Dendritic cell treated with granulocyte-macrophage colony-stimulating factor and Interleukin-4, amounts not matched to agents 40 ng/mL and 50 ng/mL, for 4 days (primary cell): ENCODE results near the gene FSD1.

Source experiments
- H3K27ac Mint-ChIP-seq: one replicate; pipeline ENCODE4 v1.8.0; 2022; ENCODE audit warnings: mild to moderate bottlenecking, mixed read lengths
- H3K27me3 Mint-ChIP-seq: one replicate; pipeline ENCODE4 v1.8.0; 2022; ENCODE audit warnings: mild to moderate bottlenecking, mixed read lengths
- H3K36me3 Mint-ChIP-seq: one replicate; pipeline ENCODE4 v1.8.0; 2022; ENCODE audit warnings: low read depth, mixed read lengths
- H3K4me1 Mint-ChIP-seq: one replicate; pipeline ENCODE4 v1.8.0; 2022; ENCODE audit warnings: low read depth, mixed read lengths
- H3K4me3 Mint-ChIP-seq: one replicate; pipeline ENCODE4 v1.8.0; 2022; ENCODE audit warnings: mild to moderate bottlenecking, moderate library complexity, mixed read lengths
- H3K9me3 Mint-ChIP-seq: one replicate; pipeline ENCODE4 v1.8.0; 2022; ENCODE audit warnings: mixed read lengths
- intact Hi-C: fragments of 100-400 bp; cut with micrococcal nuclease; formaldehyde crosslinking; loops from one replicate; pipeline ENCODE4 v1.15.0; 2022

Gene FSD1

DNA sequence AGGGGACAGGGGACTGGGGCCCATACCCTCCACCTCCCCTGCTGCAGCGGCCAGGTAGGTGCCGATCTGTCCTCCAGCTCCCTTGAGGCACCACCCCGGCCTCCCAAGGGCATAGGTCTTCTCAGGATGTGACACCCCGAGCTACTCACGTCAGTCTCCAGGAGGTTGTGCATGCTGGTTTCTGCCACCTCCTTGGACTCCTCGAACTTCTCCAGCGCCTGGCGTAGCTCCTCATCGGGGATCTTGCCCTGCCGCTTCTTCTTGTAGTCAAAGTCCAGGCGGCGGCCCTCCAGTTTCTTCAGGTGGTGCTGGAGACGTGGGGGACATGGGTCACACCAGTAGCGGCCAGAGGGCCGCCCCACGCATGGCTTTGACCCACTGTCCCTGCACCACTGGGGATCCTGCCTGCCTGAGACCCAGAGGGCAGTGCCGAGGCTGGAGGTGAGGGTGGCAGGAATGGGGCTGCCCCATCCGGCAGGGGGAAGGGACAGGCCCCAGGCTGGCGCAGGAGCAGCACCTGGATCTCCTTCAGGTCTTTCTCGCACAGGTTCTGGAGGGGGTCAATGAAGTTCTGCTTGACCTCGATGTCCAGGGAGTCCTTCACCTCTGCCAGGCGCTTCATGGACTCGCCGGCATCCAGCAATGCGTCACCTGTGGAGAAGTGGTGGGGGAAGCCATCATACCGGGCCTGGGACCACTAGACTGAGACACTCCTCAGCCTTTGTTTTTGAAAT is 59.3 kb downstream of the FSD1 start:
- no peaks in the 10 kb centered on the region for H3K27me3 Mint-ChIP-seq
- no peak overlapping the region for H3K4me3 Mint-ChIP-seq
- peaks cover 41% of the 10 kb centered on the region for H3K4me1 Mint-ChIP-seq
- H3K36me3 Mint-ChIP-seq, result peaks cover 95% of the 10 kb centered on the region
- no peaks in the 10 kb centered on the region for H3K9me3 Mint-ChIP-seq
- no peak overlapping the region for H3K27ac Mint-ChIP-seq
- intact Hi-C loops, result no loop called here

DNA sequence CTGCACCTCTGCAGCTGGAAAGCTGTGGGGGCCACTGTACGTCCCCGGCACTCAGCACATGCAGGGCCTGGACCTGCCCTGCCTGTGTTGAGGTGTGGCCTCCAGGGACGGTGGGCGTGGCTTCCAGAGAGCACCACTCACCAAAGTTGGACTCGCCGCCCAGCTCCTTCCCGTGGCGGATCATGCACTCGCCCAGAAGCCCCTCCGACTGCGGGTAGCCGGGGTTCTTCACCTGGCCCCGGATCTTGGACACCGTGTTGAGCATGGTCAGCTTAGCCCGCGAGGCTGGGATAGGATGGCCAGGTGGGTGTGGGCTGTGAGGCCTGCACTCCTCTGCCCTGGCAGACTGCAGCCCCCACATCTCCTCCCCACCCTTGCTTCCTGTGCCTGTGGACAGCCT is 60.9 kb downstream of the FSD1 start:
- intact Hi-C loops, result no loop called here
- Mint-ChIP-seq H3K27me3 (no peaks in the 10 kb centered on the region), H3K4me3 (no peak overlapping the region), H3K27ac (peak overlapping the region; percentile 91), H3K9me3 (no peaks in the 10 kb centered on the region), H3K36me3 (peaks cover 80% of the 10 kb centered on the region), H3K4me1 (peaks cover 55% of the 10 kb centered on the region)

DNA sequence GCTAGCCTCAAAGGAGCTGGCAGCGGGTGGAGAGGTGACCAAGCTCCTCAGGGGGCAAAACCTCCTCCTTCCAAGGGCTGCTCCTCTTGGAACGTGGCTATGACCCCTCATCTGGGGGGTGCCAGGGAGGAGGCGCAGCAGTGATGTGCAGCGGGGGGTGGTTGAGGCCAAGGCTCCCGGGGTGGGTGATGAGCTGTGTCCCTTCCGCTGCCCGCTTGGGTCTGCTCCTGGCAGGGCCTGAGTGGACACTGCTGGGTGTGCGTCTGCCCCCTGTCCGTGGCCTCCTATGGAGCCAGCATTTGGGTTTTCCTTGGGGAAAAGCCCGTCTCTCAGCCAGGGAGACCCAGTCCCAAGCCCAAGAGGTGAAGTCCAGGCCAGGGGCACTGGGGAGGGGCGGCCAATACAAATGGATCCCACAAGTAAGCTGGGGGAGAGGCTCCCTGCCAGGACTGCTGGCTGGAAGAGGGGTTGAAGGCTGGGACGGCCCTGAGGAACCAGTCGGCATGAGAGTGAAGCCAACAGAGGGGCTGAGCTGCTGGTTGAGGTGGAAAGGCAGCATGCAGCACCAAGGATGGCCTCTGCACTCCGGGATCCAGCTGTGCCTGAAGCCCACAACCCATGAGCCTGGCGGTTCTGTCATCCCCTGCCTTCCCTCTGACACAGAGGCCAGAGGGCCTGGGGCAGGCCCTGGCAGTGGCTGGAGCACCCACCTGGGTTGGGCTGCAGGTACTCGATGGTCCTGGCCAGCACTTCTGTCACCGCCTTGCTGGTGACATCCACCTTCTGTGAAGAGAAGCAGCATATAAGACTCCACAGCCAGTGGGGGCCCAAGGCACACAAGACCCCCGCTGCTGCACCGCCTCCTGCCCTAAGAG is 61.6 kb downstream of the FSD1 start:
- Mint-ChIP-seq H3K36me3 (peaks cover 80% of the 10 kb centered on the region), H3K27ac (peak overlapping the region; percentile 91), H3K4me1 (peaks cover 55% of the 10 kb centered on the region), H3K9me3 (no peaks in the 10 kb centered on the region), H3K4me3 (no peak overlapping the region), H3K27me3 (no peaks in the 10 kb centered on the region)
- intact Hi-C loops, result no loop called here

- peaks cover 62% of the 10 kb centered on the region for H3K4me1 Mint-ChIP-seq
- intact Hi-C loops, result no loop called here
- no peaks in the 10 kb centered on the region for H3K9me3 Mint-ChIP-seq
- H3K36me3 Mint-ChIP-seq, result peaks cover 80% of the 10 kb centered on the region
- H3K27ac Mint-ChIP-seq, result peak overlapping the region; percentile 91
- H3K4me3 Mint-ChIP-seq, result no peak overlapping the region
- H3K27me3 Mint-ChIP-seq, result no peaks in the 10 kb centered on the region
Observed at GRCh38 chr19:4366666-4367335, 62.4 kb downstream of the FSD1 start.

GRCh38 chr19:4367336-4367723 is 62.9 kb downstream of the FSD1 start:
- Mint-ChIP-seq H3K36me3 (peaks cover 80% of the 10 kb centered on the region), H3K4me1 (peaks cover 68% of the 10 kb centered on the region), H3K9me3 (no peaks in the 10 kb centered on the region), H3K27ac (peak overlapping the region; percentile 91), H3K27me3 (no peaks in the 10 kb centered on the region), H3K4me3 (no peak overlapping the region)
- intact Hi-C loops, result no loop called here

- peak overlapping the region; percentile 91 for H3K27ac Mint-ChIP-seq
- peaks cover 80% of the 10 kb centered on the region for H3K36me3 Mint-ChIP-seq
- H3K9me3 Mint-ChIP-seq, result no peaks in the 10 kb centered on the region
- intact Hi-C loops, result no loop called here
- H3K27me3 Mint-ChIP-seq, result no peaks in the 10 kb centered on the region
- H3K4me3 Mint-ChIP-seq, result peak overlapping the region; percentile 67
- H3K4me1 Mint-ChIP-seq, result peaks cover 72% of the 10 kb centered on the region
Observed at GRCh38 chr19:4367781-4368127, 63.4 kb downstream of the FSD1 start.

GRCh38 chr19:4368128-4368820 is 63.9 kb downstream of the FSD1 start:
- H3K4me1 Mint-ChIP-seq, result peaks cover 77% of the 10 kb centered on the region
- no peaks in the 10 kb centered on the region for H3K27me3 Mint-ChIP-seq
- peak overlapping the region; percentile 91 for H3K27ac Mint-ChIP-seq
- no peaks in the 10 kb centered on the region for H3K9me3 Mint-ChIP-seq
- peak overlapping the region; percentile 67 for H3K4me3 Mint-ChIP-seq
- intact Hi-C loops, result no loop called here
- peaks cover 79% of the 10 kb centered on the region for H3K36me3 Mint-ChIP-seq

DNA sequence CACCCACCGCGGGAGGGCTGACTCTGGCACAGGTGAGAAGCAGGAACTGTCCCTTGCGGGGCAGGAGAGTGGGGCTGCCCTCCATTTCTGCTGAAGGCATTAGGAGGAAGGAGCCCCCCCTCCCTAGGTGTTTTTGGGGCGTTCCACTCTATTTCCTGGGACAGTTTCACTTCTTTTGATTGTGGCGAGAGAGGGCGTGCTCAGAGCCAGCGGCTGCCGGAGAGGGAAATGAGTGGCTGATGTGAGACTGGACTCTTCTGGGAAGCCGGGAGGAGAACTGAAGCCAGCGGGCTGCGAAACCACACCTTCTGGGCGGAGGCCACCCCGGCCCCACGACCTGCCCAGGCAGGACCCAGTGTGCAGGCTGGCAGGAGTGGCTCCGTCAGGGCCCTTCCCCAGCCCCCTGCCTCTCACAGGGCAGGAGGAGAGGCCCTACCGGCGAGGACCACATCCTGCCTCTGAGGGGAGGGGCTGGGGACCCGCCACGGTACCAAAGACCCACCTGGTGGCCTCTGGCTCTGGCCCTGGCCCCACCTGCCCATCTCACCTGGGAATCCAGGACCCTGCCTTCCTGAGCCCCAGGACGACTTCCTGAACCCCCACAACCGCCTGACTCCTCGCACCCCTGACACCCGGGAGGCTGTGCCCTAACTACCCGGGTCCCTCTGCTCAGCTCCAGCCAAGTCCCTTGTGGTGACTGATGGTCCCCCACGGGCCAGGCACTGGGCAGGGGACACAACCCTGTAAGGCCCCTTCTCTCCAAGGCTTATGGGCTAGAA is 64.9 kb downstream of the FSD1 start:
- peak overlapping the region; percentile 91 for H3K27ac Mint-ChIP-seq
- H3K27me3 Mint-ChIP-seq, result no peaks in the 10 kb centered on the region
- H3K9me3 Mint-ChIP-seq, result no peaks in the 10 kb centered on the region
- peaks cover 87% of the 10 kb centered on the region for H3K4me1 Mint-ChIP-seq
- H3K36me3 Mint-ChIP-seq, result peaks cover 74% of the 10 kb centered on the region
- intact Hi-C loops, result loop anchor here (1.0 kb wide), 1 partner anchor 31 kb away; the partner anchor contains the start of gene SH3GL1
- peak overlapping the region; percentile 67 for H3K4me3 Mint-ChIP-seq

GRCh38 chr19:4369888-4370260 is 65.5 kb downstream of the FSD1 start:
- Mint-ChIP-seq H3K9me3 (no peaks in the 10 kb centered on the region), H3K27me3 (no peaks in the 10 kb centered on the region), H3K4me3 (peak overlapping the region; percentile 67), H3K36me3 (peaks cover 68% of the 10 kb centered on the region), H3K27ac (peak overlapping the region; percentile 91), H3K4me1 (peaks cover 93% of the 10 kb centered on the region)
- intact Hi-C loops, result loop anchor here (1.0 kb wide), 1 partner anchor 30 kb away; the partner anchor contains the start of gene SH3GL1

GRCh38 chr19:4370418-4371041 is 66.1 kb downstream of the FSD1 start:
- Mint-ChIP-seq H3K27ac (peak overlapping the region; percentile 91), H3K4me1 (peaks cover 99% of the 10 kb centered on the region), H3K4me3 (peak overlapping the region; percentile 59), H3K27me3 (no peaks in the 10 kb centered on the region), H3K36me3 (peaks cover 61% of the 10 kb centered on the region), H3K9me3 (no peaks in the 10 kb centered on the region)
- intact Hi-C loops, result no loop called here

DNA sequence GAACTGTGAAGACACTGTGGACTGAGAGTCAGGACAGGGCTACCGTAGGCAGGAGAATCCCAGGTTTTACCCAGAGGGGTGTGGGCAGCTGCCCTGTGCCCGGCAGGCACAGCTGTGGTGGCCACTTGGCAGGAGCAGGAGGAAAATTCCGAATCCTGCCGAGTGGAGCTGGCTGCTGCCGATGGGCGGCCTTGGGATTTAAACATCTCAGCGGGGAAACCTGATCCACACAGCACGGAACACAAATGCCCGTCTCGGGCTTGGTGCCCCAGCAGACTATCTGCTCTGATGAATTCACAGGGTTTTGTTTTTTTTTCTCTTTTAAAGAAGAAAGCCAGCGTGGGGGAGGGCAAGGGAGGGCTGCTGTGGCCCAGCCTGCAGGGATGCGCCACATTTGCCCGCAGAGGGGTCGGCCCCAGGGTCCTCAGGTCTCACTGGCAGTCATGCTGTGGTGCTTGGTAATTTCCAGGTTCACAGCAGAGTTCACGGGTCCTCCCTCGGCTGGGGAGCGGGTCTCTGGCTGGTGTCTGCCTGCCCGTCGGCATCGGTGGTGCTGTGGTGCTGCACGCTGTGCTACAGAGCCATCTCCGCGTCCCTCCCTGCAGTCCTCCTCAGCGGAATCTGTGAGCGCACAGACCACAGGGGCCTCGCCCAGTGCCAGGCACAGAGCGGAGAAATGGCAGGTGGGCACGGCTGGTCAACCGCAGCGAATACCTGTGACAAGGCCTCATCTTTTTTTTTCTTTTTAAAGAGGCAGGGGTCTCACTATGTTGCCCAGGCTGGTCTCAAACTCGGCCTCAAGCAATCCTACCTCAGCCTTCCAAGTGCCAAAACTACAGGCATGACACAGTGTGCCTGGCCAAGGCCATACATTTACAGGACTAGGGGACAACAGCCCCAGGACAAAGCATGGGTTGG is 67.1 kb downstream of the FSD1 start:
- Mint-ChIP-seq H3K27ac (peak overlapping the region; percentile 91), H3K4me1 (peaks cover 99% of the 10 kb centered on the region), H3K4me3 (no peak overlapping the region), H3K27me3 (no peaks in the 10 kb centered on the region), H3K9me3 (no peaks in the 10 kb centered on the region), H3K36me3 (peaks cover 61% of the 10 kb centered on the region)
- intact Hi-C loops, result no loop called here
